T1000 (cell line): ENCODE data around the gene PDE4D.
A peak's percentile ranks its signal among the peaks of the same experiment; 100 is the strongest.
"Not testable (repeated sequence)": the region's sequence is repeated elsewhere in the genome, so short reads cannot be mapped to it uniquely, and the experiment has no call there.

Source experiments
- DNase-seq: peaks from one replicate; lab custom pipeline; 2025; ENCODE audit warnings: mixed read lengths; lab: John Stamatoyannopoulos, UW

Gene PDE4D

GRCh38 chr5:59768152-59769040 lies 125.1 kb downstream of the PDE4D start:
- peak; percentile 35 for DNase-seq

- no peak for DNase-seq
These were observed 125.8 kb downstream of the PDE4D start for GRCh38 chr5:59767681-59768151.

GRCh38 chr5:59767211-59767605 lies 126.3 kb downstream of the PDE4D start:
- no peak for DNase-seq

GRCh38 chr5:59766427-59767210 lies 126.9 kb downstream of the PDE4D start:
- no peak for DNase-seq

GRCh38 chr5:59765446-59765845 lies 128.1 kb downstream of the PDE4D start:
- no peak for DNase-seq

- DNase-seq, result no peak
These were observed 129.2 kb downstream of the PDE4D start for GRCh38 chr5:59764361-59764760.

GRCh38 chr5:59763541-59763940 lies 130.0 kb downstream of the PDE4D start:
- DNase-seq, result no peak

GRCh38 chr5:59762232-59762631 lies 131.3 kb downstream of the PDE4D start:
- not testable (repeated sequence) for DNase-seq

GRCh38 chr5:59760785-59761348 lies 132.7 kb downstream of the PDE4D start:
- no peak for DNase-seq

GRCh38 chr5:59759600-59760351 lies 133.8 kb downstream of the PDE4D start:
- no peak for DNase-seq

- no peak for DNase-seq
These were observed 135.0 kb downstream of the PDE4D start for GRCh38 chr5:59758566-59758965.

GRCh38 chr5:59757442-59757841 lies 136.1 kb downstream of the PDE4D start:
- DNase-seq, result no peak

- no peak for DNase-seq
These were observed 137.0 kb downstream of the PDE4D start for GRCh38 chr5:59756373-59757035.

- DNase-seq, result no peak
These were observed 138.1 kb downstream of the PDE4D start for GRCh38 chr5:59755476-59755875.

GRCh38 chr5:59753599-59753998 lies 139.9 kb downstream of the PDE4D start:
- no peak for DNase-seq

- DNase-seq, result no peak
These were observed 143.6 kb downstream of the PDE4D start for GRCh38 chr5:59749782-59750520.

- not testable (repeated sequence) for DNase-seq
These were observed 145.4 kb downstream of the PDE4D start for GRCh38 chr5:59748036-59748663.

GRCh38 chr5:59746241-59746765 lies 147.2 kb downstream of the PDE4D start:
- peak; percentile 11 for DNase-seq

- DNase-seq, result no peak
These were observed 148.1 kb downstream of the PDE4D start for GRCh38 chr5:59745415-59745863.

GRCh38 chr5:59744531-59744992 lies 149.0 kb downstream of the PDE4D start:
- no peak for DNase-seq
